GM12878 (cell line): ENCODE results near the gene DCAF15. TPM values are rescaled to one million over a fixed set of nuclear protein-coding genes. Genes with fewer than 3 reads are reported as not detected.

Source experiments
- ATAC-seq: fragments of 200-7000 bp; cut with Tn5 transposase; 3 replicates; pipeline ENCODE4 v1.9.1; 2020; ENCODE audit warnings: mild to moderate bottlenecking, moderate library complexity
- BruUV-seq: library from RNA; stranded (reverse); fragments of 400-500 nt; replicated peaks from 2 replicates; lab custom pipeline; 2021; lab: Mats Ljungman, UMichigan
- CTCF ChIA-PET: fragments of 300-600 bp; sonication (Branson Sonifier 250); formaldehyde crosslinking; extraction: SDS; loops from one replicate; lab custom pipeline; 2021; ENCODE audit warnings: inconsistent platforms; lab: Yijun Ruan, JAX
- POLR2A ChIA-PET: fragments of 350-600 bp; formaldehyde crosslinking; extraction: SDS; loops from one replicate; lab custom pipeline; 2021; ENCODE audit warnings: inconsistent platforms; lab: Charles Lee
- RAD21 ChIA-PET: fragments of 300-600 bp; sonication (Branson Sonifier 250); formaldehyde crosslinking; loops from one replicate; lab custom pipeline; 2023; ENCODE audit warnings: antibody characterized with exemption; ENCODE audit not compliant: unreplicated experiment; lab: Charles Lee
- SMC1A ChIA-PET: fragments of 300-600 bp; sonication (Branson Sonifier 250); formaldehyde crosslinking; loops from one replicate; lab custom pipeline; 2023; ENCODE audit not compliant: unreplicated experiment, uncharacterized antibody; lab: Charles Lee
- DNase-seq: peaks from one replicate; pipeline ENCODE4 v3.0.0-alpha.2; 2011; ENCODE audit warnings: low read depth, low spot score
- FAIRE-seq: peaks from 3 replicates; lab custom pipeline; 2011; peaks lifted over from hg19 to GRCh38; lab: Jason Lieb, UNC
- H2AFZ ChIP-seq: 2 replicates; pipeline ENCODE4 v1.6.0; 2011; ENCODE audit warnings: low read depth, low read length, control low read depth; ENCODE audit not compliant: control insufficient read depth
- H3K27ac ChIP-seq: 2 replicates; pipeline ENCODE4 v1.5.1; 2011; ENCODE audit warnings: control low read depth; ENCODE audit not compliant: control insufficient read depth, insufficient read depth
- H3K27me3 ChIP-seq, 2 experiments: replicated peaks in 1 of 2; 2 replicates each; pipeline versions ENCODE4 v1.6.0 to v1.6.1; 2011; ENCODE audit warnings: low read length in 1 of 2; ENCODE audit not compliant: control insufficient read depth in 2 of 2, insufficient read depth in 2 of 2
- H3K36me3 ChIP-seq, 2 experiments: 2 replicates each; pipeline ENCODE4 v1.5.1; 2011; ENCODE audit warnings: low read length in 1 of 2; ENCODE audit not compliant: control insufficient read depth in 2 of 2, insufficient read depth in 2 of 2
- H3K4me1 ChIP-seq: 2 replicates; pipeline ENCODE4 v1.6.1; 2011; ENCODE audit warnings: mild to moderate bottlenecking, low read length, moderate library complexity, mixed read lengths; ENCODE audit not compliant: control insufficient read depth, insufficient read depth
- H3K4me2 ChIP-seq: 2 replicates; pipeline ENCODE4 v1.6.0; 2011; ENCODE audit warnings: control low read depth; ENCODE audit not compliant: control insufficient read depth, insufficient read depth
- H3K4me3 ChIP-seq: fragments of 200-600 bp; sonication (generic); 2 replicates; pipeline ENCODE4 v1.5.1; 2016
- H3K79me2 ChIP-seq: 2 replicates; pipeline ENCODE4 v1.6.0; 2011; ENCODE audit warnings: low read length; ENCODE audit not compliant: control insufficient read depth, insufficient read depth
- H3K9ac ChIP-seq: 2 replicates; pipeline ENCODE4 v1.8.0; 2011; ENCODE audit warnings: low read length, control low read depth, mixed read lengths; ENCODE audit not compliant: control insufficient read depth, insufficient read depth
- H3K9me3 ChIP-seq: replicated peaks from 3 replicates; pipeline ENCODE4 v1.5.1; 2011; ENCODE audit warnings: mild to moderate bottlenecking, low read length; ENCODE audit not compliant: control insufficient read depth, insufficient read depth
- H4K20me1 ChIP-seq: 2 replicates; pipeline ENCODE4 v1.6.0; 2011; ENCODE audit not compliant: control insufficient read depth, insufficient read depth
- BHLHE40 ChIP-seq, 2 experiments: fragments of 450-650 bp in 1 of 2; IDR thresholded peaks; 2 replicates each; pipeline ENCODE4 v1.6.1; 2011 to 2017; ENCODE audit warnings: low read depth in 2 of 2, borderline replicate concordance in 1 of 2, improper control_type of control experiment in 1 of 2, low read length in 1 of 2, mild to moderate bottlenecking in 1 of 2
- CTCF ChIP-seq, 3 experiments: IDR thresholded peaks in 2 of 3; conservative IDR thresholded peaks in 1 of 3; 2 replicates each; pipeline ENCODE4 v1.5.1; 2011; ENCODE audit warnings: low read depth in 3 of 3, low read length in 3 of 3, mild to moderate bottlenecking in 3 of 3, control low read depth in 2 of 3, moderate library complexity in 2 of 3, inconsistent platforms in 1 of 3, mixed read lengths in 1 of 3; ENCODE audit not compliant: control insufficient read depth in 2 of 3, insufficient read depth in 1 of 3; ENCODE audit errors: extremely low read depth in 1 of 3
- GATAD2B ChIP-seq: fragments of 450-650 bp; conservative IDR thresholded peaks from 2 replicates; pipeline ENCODE4 v1.6.1; 2017; ENCODE audit warnings: low read depth, mild to moderate bottlenecking, moderate library complexity
- LARP7 ChIP-seq: fragments of 450-650 bp; IDR thresholded peaks from 2 replicates; pipeline ENCODE4 v1.6.1; 2017; ENCODE audit warnings: mild to moderate bottlenecking
- MXI1 ChIP-seq: fragments of 150-350 bp; IDR thresholded peaks from 2 replicates; pipeline ENCODE4 v1.6.1; 2011; ENCODE audit warnings: low read depth, mild to moderate bottlenecking, inconsistent platforms, low read length, improper control_type of control experiment
- RAD51 ChIP-seq: fragments of 450-650 bp; IDR thresholded peaks from 2 replicates; pipeline ENCODE4 v1.6.1; 2016; ENCODE audit warnings: moderate library complexity, mild to moderate bottlenecking, inconsistent platforms
- RBBP5 ChIP-seq: fragments of 200-600 bp; sonication (generic); conservative IDR thresholded peaks from 2 replicates; pipeline ENCODE4 v1.6.1; 2016
- RFX5 ChIP-seq: IDR thresholded peaks from 2 replicates; pipeline ENCODE4 v1.6.1; 2011; ENCODE audit warnings: low read depth, low read length, improper control_type of control experiment
- SREBF2 ChIP-seq: IDR thresholded peaks from 2 replicates; pipeline ENCODE4 v1.6.1; 2012; ENCODE audit warnings: mild to moderate bottlenecking, low read length
- STAT3 ChIP-seq: IDR thresholded peaks from 2 replicates; pipeline ENCODE4 v1.6.1; 2011; ENCODE audit warnings: low read depth, low read length, improper control_type of control experiment
- TBL1XR1 ChIP-seq: IDR thresholded peaks from 2 replicates; pipeline ENCODE4 v1.6.1; 2012; ENCODE audit warnings: low read depth, low read length, improper control_type of control experiment
- TCF12 ChIP-seq: IDR thresholded peaks from 2 replicates; pipeline ENCODE4 v1.6.1; 2011; ENCODE audit warnings: low read depth, mild to moderate bottlenecking, low read length
- YY1 ChIP-seq: IDR thresholded peaks from 2 replicates; pipeline ENCODE4 v1.6.1; 2011; ENCODE audit warnings: low read depth, mild to moderate bottlenecking, low read length
- ZSCAN29 ChIP-seq: fragments of 450-650 bp; IDR thresholded peaks from 2 replicates; pipeline ENCODE4 v1.6.1; 2017; ENCODE audit warnings: mild to moderate bottlenecking, moderate library complexity
- WGBS: methylation state at CpG from one replicate; pipeline ENCODE4 v1.1.6; 2016; ENCODE audit warnings: low lambda C conversion rate; ENCODE audit not compliant: insufficient replicate concordance, insufficient coverage; ENCODE audit errors: missing lambda C conversion rate; 5-methylcytosine and 5-hydroxymethylcytosine counted together
- in situ Hi-C: fragments of 300-500 bp; cut with MboI; formaldehyde crosslinking; loops from 9 replicates; pipeline ENCODE4 v1.14.3; 2018; ENCODE audit warnings: mixed read lengths
- intact Hi-C: fragments of 100-400 bp; cut with micrococcal nuclease; formaldehyde crosslinking; loops from one replicate; pipeline ENCODE4 v1.14.2; 2022; ENCODE audit not compliant: unreplicated experiment
- polyA plus RNA-seq, 11 experiments: library from polyadenylated mRNA; depleted of rRNA in 4 of 11; unstranded in 6 of 11; stranded (reverse) in 5 of 11; fragments of >200 nt; fragmentation: Nextera tagmentation in 4 of 11; fragmentation: Illumina TruSeq in 1 of 11; extraction: Ambion mirVana in 4 of 11; extraction: Trizol in 1 of 11; gene quantifications; 1 replicate in 1 of 11; 2 replicates in 10 of 11; pipeline versions ENCODE4 v1.2.1 to v1.2.3, GENCODE V29; 2011 to 2016; ENCODE audit warnings: inconsistent platforms in 2 of 11, missing spikeins in 2 of 11, low read depth in 1 of 11
- total RNA-seq, 4 experiments: library from RNA; depleted of rRNA in 3 of 4; stranded (reverse); fragments of >200 nt in 3 of 4; fragmentation: Illumina TruSeq in 1 of 4; extraction: Trizol in 1 of 4; gene quantifications; 2 replicates each; pipeline versions ENCODE4 v1.2.1 to v1.2.3, GENCODE V29; 2013 to 2021
- TF ChIP-seq, protein P1 (sequence below): fragments of 150-350 bp; IDR thresholded peaks from 2 replicates; pipeline ENCODE4 v1.6.1; 2014; ENCODE audit warnings: mild to moderate bottlenecking, low read depth, low read length

Gene DCAF15
- total and polyA plus RNA-seq, 10 of the 15 experiments (the other 5 are each of a cell fraction or from before 2014, with no cell fraction given), result 0.16 to 63.4 (median 26.6) TPM

- CTCF ChIA-PET, result interaction anchor here (0.6 to 1.3 kb wide), 5 partner anchors 14 to 574 kb away, joined by 3 to 8 read pairs (median 4); partner anchors contain the start of genes DCAF15, IL27RA and MISP3
- WGBS, result 99% methylated on average over 5 of the region's 5 CpGs
- Histone ChIP-seq H4K20me1 (no peaks in the 10 kb centered on the region), H3K4me2 (peak overlapping the region; percentile 97), H3K79me2 (peaks cover 5% of the 10 kb centered on the region), H3K36me3 (peaks cover 0 to 4% of the 10 kb centered on the region in 2 experiments; a peak in 1 of 4 replicates), H3K9ac (peak overlapping the region; percentile 71), H3K4me1 (no peaks in the 10 kb centered on the region; the same call in 1 of the 2 replicates)
- no peak for DNase-seq
- RAD21 ChIA-PET, result interaction anchor here (0.9 to 1.2 kb wide), 2 partner anchors 125 to 171 kb away, joined by 5 to 9 read pairs; partner anchors contain the start of gene IL27RA
- ATAC-seq, result no peak
- SMC1A ChIA-PET, result interaction anchor here (0.5 to 1.0 kb wide), 4 partner anchors 10 to 136 kb away, joined by 3 to 4 read pairs (median 3); partner anchors contain the start of genes DCAF15 and IL27RA
- FAIRE-seq, result no peak
- TF ChIP-seq LARP7, result 0 out of 2 replicates have a peak, but pooled peaks have one; percentile 11
- no peak for TF ChIP-seq MXI1
- TF ChIP-seq, all 136 proteins: peak for 1
- H3K27ac ChIP-seq, result no peak overlapping the region
- intact Hi-C loops (no loop called here), in situ Hi-C loops (no loop called here)
- H3K27me3 ChIP-seq, result no peaks in the 10 kb centered on the region
- H3K9me3 ChIP-seq, result no peaks in the 10 kb centered on the region
- TSS peak; percentile 72 for BruUV-seq
- H2AFZ ChIP-seq, result no peak overlapping the region; the same call in 1 of the 2 replicates
- POLR2A ChIA-PET, result interaction anchor here (0.6 to 1.4 kb wide), 4 partner anchors 99 to 1178 kb away, joined by 3 to 4 read pairs (median 3); partner anchors contain the start of gene RFX1
- H3K4me3 ChIP-seq, result peak overlapping the region; percentile 72
These were observed 45.4 kb upstream of the DCAF15 start for GRCh38 chr19:13906910-13907309.

GRCh38 chr19:13908674-13909073, 43.6 kb upstream of the DCAF15 start:
- Histone ChIP-seq H3K4me1 (no peaks in the 10 kb centered on the region; the same call in 1 of the 2 replicates), H3K27me3 (no peaks in the 10 kb centered on the region), H3K79me2 (peaks cover 5% of the 10 kb centered on the region), H4K20me1 (no peaks in the 10 kb centered on the region), H3K4me2 (no peak overlapping the region), H3K27ac (no peak overlapping the region), H3K4me3 (no peak overlapping the region), H3K9ac (no peak overlapping the region), H3K36me3 (peaks cover 0 to 7% of the 10 kb centered on the region in 2 experiments; a peak in 3 of 4 replicates), H3K9me3 (no peaks in the 10 kb centered on the region), H2AFZ (no peak overlapping the region)
- ChIA-PET RAD21 (no interaction called here), CTCF (interaction anchor here (0.7 kb wide), 1 partner anchor 150 kb away, joined by 4 read pairs; no protein-coding TSS in a partner anchor), POLR2A (interaction anchor here (0.6 kb wide), 1 partner anchor 139 kb away, joined by 5 read pairs; no protein-coding TSS in a partner anchor), SMC1A (no interaction called here)
- in situ Hi-C loops, result no loop called here
- DNase-seq (no peak), FAIRE-seq (no peak), ATAC-seq (no peak)
- no TSS peak for BruUV-seq
- 92% methylated on average over 8 of the region's 8 CpGs for WGBS
- intact Hi-C loops, result no loop called here
- TF ChIP-seq STAT3 (no peak), GATAD2B (no peak), TBL1XR1 (no peak), RFX5 (no peak), SREBF2 (no peak), CTCF (IDR thresholded peaks at IDR 0.05 in 2 of 3, conservative IDR thresholded peaks at IDR 0.05 in 1 of 3; ENCODE audit: control insufficient read depth in 2 of 3, extremely low read depth in 1 of 3, insufficient read depth in 1 of 3, low read depth in 3 of 3, low read length in 3 of 3) (no peak), TCF12 (no peak), BHLHE40 (IDR thresholded peaks at IDR 0.05; ENCODE audit: borderline replicate concordance in 1 of 2, low read depth in 2 of 2, low read length in 1 of 2) (no peak), RBBP5 (no peak), RAD51 (no peak), ZSCAN29 (no peak), YY1 (no peak)
- TF ChIP-seq, protein P1, sequence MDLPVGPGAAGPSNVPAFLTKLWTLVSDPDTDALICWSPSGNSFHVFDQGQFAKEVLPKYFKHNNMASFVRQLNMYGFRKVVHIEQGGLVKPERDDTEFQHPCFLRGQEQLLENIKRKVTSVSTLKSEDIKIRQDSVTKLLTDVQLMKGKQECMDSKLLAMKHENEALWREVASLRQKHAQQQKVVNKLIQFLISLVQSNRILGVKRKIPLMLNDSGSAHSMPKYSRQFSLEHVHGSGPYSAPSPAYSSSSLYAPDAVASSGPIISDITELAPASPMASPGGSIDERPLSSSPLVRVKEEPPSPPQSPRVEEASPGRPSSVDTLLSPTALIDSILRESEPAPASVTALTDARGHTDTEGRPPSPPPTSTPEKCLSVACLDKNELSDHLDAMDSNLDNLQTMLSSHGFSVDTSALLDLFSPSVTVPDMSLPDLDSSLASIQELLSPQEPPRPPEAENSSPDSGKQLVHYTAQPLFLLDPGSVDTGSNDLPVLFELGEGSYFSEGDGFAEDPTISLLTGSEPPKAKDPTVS, result no peak
